ENCODE data around the gene COL4A2.

COL4A2 gene

DNA sequence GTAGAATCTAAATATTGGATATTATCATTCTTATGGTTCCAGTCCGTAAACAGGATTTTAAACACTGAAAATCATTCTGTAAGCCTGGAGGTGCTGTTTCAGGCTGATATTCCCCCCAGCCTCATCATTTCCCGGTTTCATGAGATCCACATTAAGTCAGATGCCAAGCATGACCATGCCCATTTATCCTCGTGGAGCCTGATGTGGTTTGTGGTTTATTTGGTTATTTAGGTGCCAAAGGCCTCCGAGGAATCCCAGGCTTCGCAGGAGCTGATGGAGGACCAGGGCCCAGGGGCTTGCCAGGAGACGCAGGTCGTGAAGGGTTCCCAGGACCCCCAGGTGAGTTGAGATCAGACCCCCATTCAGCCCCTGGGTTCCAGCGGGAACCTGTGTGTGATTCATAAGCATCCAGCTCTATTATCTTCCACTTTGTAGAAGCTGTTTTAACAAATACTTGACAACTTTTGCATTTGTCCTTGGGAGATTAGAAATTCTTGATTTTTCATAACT lies 162.0 kb downstream of the COL4A2 start:
- DNase-seq (ENCODE audit: low read depth in 2 of 3, low spot score in 1 of 3) = no peak

- DNase-seq (ENCODE audit: low read depth in 2 of 3, low spot score in 1 of 3) = no peak
Measured at GRCh38 chr13:110469597-110469996, 162.5 kb downstream of the COL4A2 start.

DNA sequence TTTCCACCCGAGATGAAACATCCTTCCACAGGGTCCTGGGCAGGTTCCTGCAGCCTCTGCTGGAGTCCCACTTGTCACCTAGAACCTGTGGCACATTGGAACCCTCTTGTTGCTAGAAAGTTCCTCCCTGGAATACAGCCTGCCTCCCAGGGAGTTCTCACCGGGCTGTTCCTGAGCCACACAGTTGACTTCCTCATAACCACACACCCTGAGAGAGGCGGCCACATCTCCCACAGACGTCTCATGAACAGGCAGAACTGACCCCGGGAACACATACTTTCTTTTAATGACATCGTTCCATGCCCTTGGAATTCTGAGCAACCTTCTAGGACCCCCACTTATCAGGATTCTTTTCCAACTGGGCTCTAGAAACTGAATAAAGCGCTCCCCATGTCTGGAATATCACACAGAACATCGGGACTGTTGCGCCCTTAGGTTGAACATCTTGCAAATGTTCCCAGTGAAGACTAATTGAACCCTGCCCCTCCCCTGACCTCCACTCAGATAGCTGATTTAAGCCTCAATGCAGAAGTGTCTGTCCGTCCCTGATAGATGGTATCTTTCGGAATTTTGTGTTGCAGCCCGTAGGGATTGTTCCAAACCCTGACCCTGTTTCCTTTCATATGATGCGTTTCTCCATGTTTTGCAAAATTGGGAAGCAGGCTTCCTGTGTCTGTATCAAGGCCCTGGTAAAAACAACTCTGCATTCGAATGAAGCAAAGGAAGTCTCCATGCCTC lies 163.4 kb downstream of the COL4A2 start:
- no peak for DNase-seq (ENCODE audit: low read depth in 2 of 3, low spot score in 1 of 3)

- DNase-seq (ENCODE audit: low read depth in 2 of 3, low spot score in 1 of 3) = no peak
Measured at GRCh38 chr13:110471156-110471832, 164.2 kb downstream of the COL4A2 start.

GRCh38 chr13:110471833-110472162 lies 164.7 kb downstream of the COL4A2 start:
- DNase-seq (ENCODE audit: low read depth in 2 of 3, low spot score in 1 of 3) = peak in 1 of 3 donors; percentile 2

- no peak for DNase-seq (ENCODE audit: low read depth in 2 of 3, low spot score in 1 of 3)
Measured at GRCh38 chr13:110472904-110473563, 165.9 kb downstream of the COL4A2 start.

DNA sequence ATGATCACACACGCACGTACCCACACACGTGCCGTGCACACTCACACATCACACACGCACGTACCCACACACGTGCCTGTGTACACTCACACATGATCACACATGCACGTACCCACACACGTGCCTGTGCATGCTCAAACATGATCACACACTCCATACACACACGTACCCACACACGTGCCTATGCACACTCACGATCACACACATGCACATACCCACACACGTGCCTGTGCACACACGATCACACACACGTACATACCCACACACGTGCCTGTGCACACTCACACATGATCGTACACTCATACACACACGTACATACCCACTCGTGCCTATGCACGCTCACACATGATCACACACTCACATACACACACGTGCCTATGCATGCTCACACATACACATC lies 167.6 kb downstream of the COL4A2 start:
- no peak for DNase-seq (ENCODE audit: low read depth in 2 of 3, low spot score in 1 of 3)

DNA sequence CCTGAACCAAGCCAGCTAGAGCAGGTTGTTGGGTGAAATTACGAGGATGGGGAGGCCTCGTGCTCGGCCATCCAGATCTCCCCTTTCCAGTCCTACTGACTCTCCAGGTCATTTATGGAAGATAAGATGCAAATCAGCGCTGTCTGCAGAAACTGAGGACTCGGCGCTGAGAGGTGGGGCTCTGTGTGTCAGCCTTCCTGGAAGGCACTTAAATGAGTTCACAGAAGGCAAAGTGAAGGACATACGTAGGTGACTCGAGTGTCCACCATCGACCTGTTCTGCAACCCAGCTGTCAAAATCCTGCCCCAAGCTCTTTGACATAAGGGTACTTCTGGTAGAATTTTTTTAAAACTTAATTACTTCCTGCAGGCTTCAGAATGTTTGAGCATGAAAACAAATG lies 168.0 kb downstream of the COL4A2 start:
- DNase-seq (ENCODE audit: low read depth in 2 of 3, low spot score in 1 of 3) = no peak

DNA sequence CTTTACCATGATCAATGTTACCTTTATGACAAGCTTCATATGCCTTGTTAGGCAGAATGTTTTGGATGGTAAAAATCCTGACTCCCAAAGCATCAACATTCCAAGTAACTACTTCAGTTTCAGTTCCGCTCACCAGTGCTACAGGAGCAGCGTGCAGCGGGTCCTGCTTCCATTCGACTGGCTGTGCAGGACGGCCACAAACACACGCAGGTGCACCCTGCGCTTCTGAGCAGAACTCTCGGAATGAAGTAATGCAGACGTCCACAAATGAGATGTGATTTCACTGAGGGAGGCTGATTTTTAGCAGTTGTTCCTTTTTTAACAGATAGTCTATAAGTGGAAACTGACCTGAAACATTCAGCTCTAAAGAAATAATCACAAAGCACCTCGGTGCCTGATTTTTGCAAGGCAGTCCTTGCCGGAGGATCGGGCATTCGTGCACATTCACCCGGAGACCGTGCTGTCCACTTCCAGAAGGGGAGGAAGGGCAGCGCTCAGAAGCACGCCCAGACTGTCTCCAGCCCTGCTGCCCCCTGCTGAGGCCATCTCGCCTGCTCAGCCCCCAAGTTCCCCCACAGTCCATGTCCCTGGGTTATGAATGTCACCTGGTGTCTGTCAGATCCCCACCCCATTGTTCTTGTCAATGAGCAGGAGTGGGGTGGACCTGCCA lies 168.6 kb downstream of the COL4A2 start:
- no peak for DNase-seq (ENCODE audit: low read depth in 2 of 3, low spot score in 1 of 3)

DNA sequence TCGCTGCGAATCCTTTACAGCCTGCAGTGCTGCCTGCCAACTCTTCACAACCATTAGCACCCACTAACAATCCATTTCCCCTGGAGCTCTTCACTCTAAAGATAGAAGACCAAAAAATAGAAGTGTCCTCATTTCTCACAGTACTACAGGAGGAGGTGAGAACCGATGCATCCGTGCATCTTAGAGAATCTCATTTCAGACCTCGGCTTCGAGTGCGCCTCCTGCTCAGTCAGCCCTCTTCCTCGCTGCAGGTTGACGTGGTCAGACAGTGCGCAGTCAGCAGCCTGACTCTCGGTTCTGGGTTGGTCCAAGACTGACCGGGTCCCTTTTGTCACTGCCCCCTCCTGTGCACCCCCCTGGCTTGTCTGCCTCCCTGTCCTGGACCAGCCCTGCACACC lies 169.1 kb downstream of the COL4A2 start:
- DNase-seq (ENCODE audit: low read depth in 2 of 3, low spot score in 1 of 3) = no peak

GRCh38 chr13:110477706-110478245 lies 170.7 kb downstream of the COL4A2 start:
- no peak for DNase-seq (ENCODE audit: low read depth in 2 of 3, low spot score in 1 of 3)

DNA sequence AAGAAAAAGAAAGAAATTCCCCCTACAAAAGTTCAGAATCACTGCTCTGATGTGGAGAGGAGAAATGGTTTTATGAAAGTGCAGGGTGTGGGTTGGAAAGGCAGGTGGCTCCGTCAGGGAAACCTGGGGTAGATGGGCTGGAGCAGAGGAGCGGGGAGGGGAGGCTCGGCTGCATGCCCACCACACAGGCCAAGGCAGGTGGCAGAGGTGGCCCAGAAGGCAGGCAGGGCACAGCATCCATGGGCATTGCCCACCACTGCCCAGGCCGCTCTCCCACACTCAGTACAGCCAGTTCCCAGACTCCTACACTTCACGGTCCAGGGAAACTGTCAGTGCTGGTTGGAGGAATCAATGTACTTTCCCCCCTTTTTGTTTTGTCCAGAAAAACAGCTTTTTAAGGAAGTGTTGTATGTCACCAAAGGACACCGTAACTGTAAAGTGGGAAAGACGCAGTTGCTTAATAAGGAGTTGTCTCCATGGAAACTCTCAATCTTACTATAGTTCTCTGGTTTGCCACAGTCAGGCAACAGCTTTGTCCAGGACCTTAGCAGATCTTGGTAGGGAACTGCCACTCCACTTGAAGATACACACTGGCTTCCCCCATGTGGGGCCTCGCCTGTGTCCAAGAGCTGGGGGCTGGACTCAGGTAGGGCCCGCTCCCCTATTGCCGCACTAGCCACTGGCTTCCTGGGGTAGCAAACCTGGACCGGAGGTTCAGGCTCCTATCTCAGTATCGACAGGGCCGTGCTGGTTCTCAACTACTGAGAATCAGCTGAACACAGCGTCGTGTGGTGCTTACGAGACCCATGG lies 171.5 kb downstream of the COL4A2 start:
- no peak for DNase-seq (ENCODE audit: low read depth in 2 of 3, low spot score in 1 of 3)

- no peak for DNase-seq (ENCODE audit: low read depth in 2 of 3, low spot score in 1 of 3)
Measured at GRCh38 chr13:110479215-110479545, 172.1 kb downstream of the COL4A2 start.

GRCh38 chr13:110479648-110480047 lies 172.6 kb downstream of the COL4A2 start:
- no peak for DNase-seq (ENCODE audit: low read depth in 2 of 3, low spot score in 1 of 3)

GRCh38 chr13:110480161-110480560 lies 173.1 kb downstream of the COL4A2 start:
- no peak for DNase-seq (ENCODE audit: low read depth in 2 of 3, low spot score in 1 of 3)

DNA sequence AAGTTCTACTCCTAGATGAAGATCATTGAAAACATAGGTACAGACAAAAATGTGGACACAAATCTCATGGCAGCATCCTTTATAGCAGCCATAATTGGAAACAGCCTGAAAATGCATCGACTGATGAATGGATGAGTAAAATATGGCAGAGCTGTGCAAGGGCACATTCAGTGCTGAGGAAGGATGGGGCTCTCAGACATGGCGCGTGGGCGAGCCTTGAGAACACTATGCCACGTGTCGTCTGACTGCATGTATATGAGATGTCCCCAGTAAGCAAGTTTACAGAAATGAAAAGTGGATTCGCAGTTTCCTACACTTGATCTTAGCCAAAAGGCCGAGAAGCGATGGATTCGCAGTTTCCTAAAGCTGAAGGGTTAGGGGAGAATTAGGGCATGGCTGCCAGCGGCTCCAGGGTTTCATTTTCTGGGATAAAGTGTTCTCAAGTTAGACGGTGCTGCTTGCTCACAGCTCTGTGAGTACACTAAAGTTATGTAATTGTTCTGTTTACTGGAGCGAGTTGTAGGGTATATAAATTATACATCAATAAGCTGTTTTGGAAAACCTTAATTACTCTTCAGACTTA lies 176.4 kb downstream of the COL4A2 start:
- no peak for DNase-seq (ENCODE audit: low read depth in 2 of 3, low spot score in 1 of 3)

DNA sequence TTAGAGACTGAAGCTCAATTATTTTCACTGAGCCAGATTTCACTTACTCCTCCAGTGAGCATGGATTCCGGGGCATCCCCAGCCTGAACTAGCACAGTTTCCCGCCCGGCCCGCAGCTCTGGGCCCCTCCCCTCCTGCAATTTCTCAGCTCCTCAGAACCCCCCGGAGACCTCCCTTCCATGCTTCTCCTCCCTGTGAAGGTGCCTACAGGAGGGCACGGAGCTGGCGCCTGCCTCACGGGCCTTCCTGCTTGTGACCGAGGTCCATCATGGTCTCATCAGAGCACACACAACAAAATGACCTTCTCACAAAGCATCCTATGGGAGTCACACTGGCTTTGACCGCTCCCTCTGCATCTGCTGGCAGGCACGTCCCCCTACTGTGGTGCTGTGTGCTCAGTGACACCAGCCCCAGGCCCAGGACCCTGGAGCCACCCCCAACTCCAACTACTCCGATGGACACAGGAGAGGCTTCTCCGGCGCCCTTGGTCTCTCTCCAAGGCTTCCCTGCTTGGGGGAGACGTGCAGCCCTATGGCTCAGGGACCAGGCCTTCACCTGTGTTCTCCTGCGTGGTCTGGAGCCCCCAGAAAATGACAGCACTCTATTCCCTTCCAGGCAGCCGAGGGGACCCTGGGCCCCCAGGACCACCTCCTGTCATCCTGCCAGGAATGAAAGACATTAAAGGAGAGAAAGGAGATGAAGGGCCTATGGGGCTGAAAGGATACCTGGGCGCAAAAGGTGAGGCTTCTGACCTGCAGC lies 177.4 kb downstream of the COL4A2 start:
- no peak for DNase-seq (ENCODE audit: low read depth in 2 of 3, low spot score in 1 of 3)

DNA sequence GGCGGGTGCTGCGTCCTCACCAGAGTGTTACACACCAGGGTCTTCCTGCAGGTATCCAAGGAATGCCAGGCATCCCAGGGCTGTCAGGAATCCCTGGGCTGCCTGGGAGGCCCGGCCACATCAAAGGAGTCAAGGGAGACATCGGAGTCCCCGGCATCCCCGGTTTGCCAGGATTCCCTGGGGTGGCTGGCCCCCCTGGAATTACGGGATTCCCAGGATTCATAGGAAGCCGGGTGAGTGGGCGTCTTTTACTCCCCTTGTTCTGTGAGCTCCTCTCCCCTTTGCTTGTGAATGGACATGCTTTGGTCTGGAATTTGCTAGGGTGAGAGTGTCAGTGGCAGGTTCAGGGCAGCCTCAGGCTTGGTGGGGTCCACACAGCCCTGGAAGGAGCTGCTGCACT lies 178.5 kb downstream of the COL4A2 start:
- DNase-seq (ENCODE audit: low read depth in 2 of 3, low spot score in 1 of 3) = no peak

DNA sequence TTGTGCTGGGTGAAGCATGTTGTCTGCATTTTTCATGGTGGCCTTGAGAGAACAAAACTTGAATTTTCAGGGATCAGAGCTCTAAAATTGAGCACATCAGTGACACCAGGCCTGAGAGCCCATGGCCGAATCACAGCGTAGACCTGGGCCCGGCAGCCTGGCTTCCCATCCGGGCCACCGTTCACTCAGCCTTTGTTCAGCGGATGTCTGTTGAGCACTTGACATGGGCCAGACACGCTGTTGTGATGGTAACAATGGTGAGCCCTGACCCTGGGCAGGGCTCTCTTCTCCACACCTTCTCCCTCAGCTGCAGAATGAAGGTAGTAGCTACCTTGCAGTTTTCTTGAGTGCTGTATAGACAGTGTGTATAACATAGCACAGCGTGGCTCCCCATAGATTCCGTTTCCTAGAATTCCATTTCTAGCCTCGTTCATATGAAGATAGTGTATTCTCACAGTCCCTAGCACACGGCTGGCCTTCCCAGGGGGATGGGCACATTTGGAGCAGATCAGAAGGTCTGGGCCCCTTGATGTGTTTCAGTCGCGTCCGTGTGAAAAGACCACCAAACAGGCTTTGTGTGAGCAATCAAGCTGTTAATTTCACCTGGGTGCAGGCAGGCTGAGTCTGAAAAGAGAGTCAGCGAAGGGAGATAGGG lies 179.1 kb downstream of the COL4A2 start:
- no peak for DNase-seq (ENCODE audit: low read depth in 2 of 3, low spot score in 1 of 3)
